HCT116 (cell line): ENCODE measurements around the gene ZYX. TPM values are rescaled to one million over a fixed set of nuclear protein-coding genes. Genes with fewer than 3 reads are reported as not detected.

ENCODE experiments used
- ATAC-seq: fragments of 200-7000 bp; cut with Tn5 transposase; 2 replicates; pipeline ENCODE4 v1.9.1; 2020; ENCODE audit warnings: mild to moderate bottlenecking, moderate library complexity
- BruUV-seq: library from RNA; stranded (reverse); fragments of 400-500 nt; replicated peaks from 2 replicates; lab custom pipeline; 2021; lab: Mats Ljungman, UMichigan
- CTCF ChIA-PET: fragments of 300-600 bp; sonication (Branson Sonifier 250); formaldehyde crosslinking; loops from one replicate; lab custom pipeline; 2021; ENCODE audit warnings: antibody characterized with exemption; lab: Charles Lee
- POLR2A ChIA-PET: fragments of 300-600, 350-600 bp; sonication (Branson Sonifier 250); formaldehyde crosslinking; loops from one replicate; lab custom pipeline; 2021; ENCODE audit warnings: antibody characterized with exemption; lab: Charles Lee
- RAD21 ChIA-PET, 2 experiments: fragments of 300-600 bp; sonication (Branson Sonifier 250); formaldehyde crosslinking; loops; one replicate each; lab custom pipeline; 2023; ENCODE audit warnings: low total read pairs in 2 of 2; ENCODE audit not compliant: uncharacterized antibody in 2 of 2, unreplicated experiment in 2 of 2, low non-redundant PET in 1 of 2; lab: Charles Lee
- DNase-seq: peaks from one replicate; pipeline ENCODE4 v3.0.0-alpha.2; 2010; ENCODE audit warnings: low read depth, low spot score
- H2AFZ ChIP-seq: fragments of 200-600 bp; shearing (Covaris generic), sonication (generic); 2 replicates; pipeline ENCODE4 v1.6.1; 2017; ENCODE audit warnings: low read depth, mixed run types, mixed read lengths, antibody characterized with exemption, low read length; ENCODE audit not compliant: poor library complexity, severe bottlenecking
- H3K27ac ChIP-seq: 2 replicates; pipeline ENCODE4 v1.5.1; 2012; ENCODE audit warnings: low read depth, low read length
- H3K27me3 ChIP-seq: fragments of 200-600 bp; sonication (generic); 2 replicates; pipeline ENCODE4 v1.6.1; 2016; ENCODE audit warnings: mixed run types, low read length, mixed read lengths; ENCODE audit not compliant: insufficient read depth
- H3K36me3 ChIP-seq, 2 experiments: fragments of 200-500 bp in 1 of 2; fragments of 200-600 bp in 1 of 2; sonication (Bioruptor generic) in 1 of 2; sonication (generic) in 1 of 2; 2 replicates each; pipeline versions ENCODE4 v1.5.1 to v1.6.1; 2014 to 2016; ENCODE audit warnings: low read length in 2 of 2, inconsistent platforms in 1 of 2, mixed read lengths in 1 of 2, mixed run types in 1 of 2; ENCODE audit not compliant: insufficient read depth in 2 of 2, control insufficient read depth in 1 of 2
- H3K4me1 ChIP-seq, 2 experiments: fragments of 200-600 bp in 1 of 2; sonication (generic) in 1 of 2; 2 replicates each; pipeline versions ENCODE4 v1.5.1 to v1.6.1; 2012 to 2017; ENCODE audit warnings: low read length in 2 of 2, inconsistent platforms in 1 of 2, mild to moderate bottlenecking in 1 of 2, mixed read lengths in 1 of 2, mixed run types in 1 of 2, moderate library complexity in 1 of 2; ENCODE audit not compliant: insufficient read depth in 2 of 2, control insufficient read depth in 1 of 2
- H3K4me2 ChIP-seq: fragments of 200-600 bp; sonication (generic); 2 replicates; pipeline ENCODE4 v1.6.1; 2017; ENCODE audit warnings: mixed run types, low read length, mixed read lengths
- H3K4me3 ChIP-seq, 2 experiments: fragments of 200-600 bp in 1 of 2; sonication (generic) in 1 of 2; replicated peaks in 1 of 2; 2 replicates each; pipeline ENCODE4 v1.5.1; 2011 to 2016; ENCODE audit warnings: low read length in 2 of 2, control low read depth in 1 of 2, low read depth in 1 of 2, mild to moderate bottlenecking in 1 of 2, mixed read lengths in 1 of 2, mixed run types in 1 of 2
- H3K79me2 ChIP-seq: fragments of 200-600 bp; sonication (generic); 2 replicates; pipeline ENCODE4 v1.6.1; 2017; ENCODE audit warnings: mild to moderate bottlenecking, mixed run types, low read length, moderate library complexity, mixed read lengths; ENCODE audit not compliant: insufficient read depth
- H3K9ac ChIP-seq: fragments of 200-600 bp; sonication (generic); 2 replicates; pipeline ENCODE4 v1.6.1; 2016; ENCODE audit warnings: low read length, mixed read lengths
- H3K9me2 ChIP-seq: fragments of 200-600 bp; sonication (generic), shearing (Covaris generic); 2 replicates; pipeline ENCODE4 v1.6.1; 2017; ENCODE audit warnings: mixed run types, mild to moderate bottlenecking, moderate library complexity; ENCODE audit not compliant: insufficient read depth
- H3K9me3 ChIP-seq, 2 experiments: fragments of 200-500 bp in 1 of 2; fragments of 200-600 bp in 1 of 2; sonication (Bioruptor generic) in 1 of 2; sonication (generic) in 1 of 2; 2 replicates each; pipeline ENCODE4 v1.6.1; 2014 to 2017; ENCODE audit warnings: low read length in 2 of 2, mixed read lengths in 2 of 2, inconsistent platforms in 1 of 2, low read depth in 1 of 2, mild to moderate bottlenecking in 1 of 2, mixed run types in 1 of 2, moderate library complexity in 1 of 2; ENCODE audit not compliant: control insufficient read depth in 1 of 2, insufficient read depth in 1 of 2
- H4K20me1 ChIP-seq: fragments of 200-600 bp; sonication (generic), shearing (Covaris generic); 2 replicates; pipeline ENCODE4 v1.6.1; 2017; ENCODE audit warnings: mixed run types, mild to moderate bottlenecking, moderate library complexity; ENCODE audit not compliant: insufficient read depth
- EZH2phosphoT487 ChIP-seq: fragments of 200-600 bp; IDR thresholded peaks from 2 replicates; pipeline ENCODE4 v1.6.1; 2018; ENCODE audit warnings: antibody characterized with exemption, borderline replicate concordance
- RAD21 ChIP-seq: IDR thresholded peaks from 2 replicates; pipeline ENCODE4 v1.6.1; 2012; ENCODE audit warnings: low read depth, mild to moderate bottlenecking
- SP1 ChIP-seq: IDR thresholded peaks from 2 replicates; pipeline ENCODE4 v1.6.1; 2012; ENCODE audit warnings: low read depth
- TCF7L2 ChIP-seq: IDR thresholded peaks from 2 replicates; pipeline ENCODE4 v1.7.0; 2011; ENCODE audit warnings: borderline replicate concordance, inconsistent platforms; ENCODE audit not compliant: insufficient read depth, insufficient read length; ENCODE audit errors: extremely low read depth
- intact Hi-C: fragments of 100-400 bp; cut with micrococcal nuclease; formaldehyde crosslinking; loops from 2 replicates; pipeline ENCODE4 v1.10.0; 2022
- total RNA-seq: library from RNA; stranded (reverse); gene quantifications from one replicate; pipeline ENCODE4 v1.2.1, GENCODE V29; 2021; ENCODE audit not compliant: unreplicated experiment
- TF ChIP-seq, protein P1 (sequence below): IDR thresholded peaks from 2 replicates; pipeline ENCODE4 v1.6.1; 2012; ENCODE audit warnings: low read depth
- TF ChIP-seq, protein P2 (sequence below), 3 experiments: fragments of 200-600 bp in 1 of 3; sonication (generic) in 1 of 3; IDR thresholded peaks in 2 of 3; conservative IDR thresholded peaks in 1 of 3; 2 replicates each; pipeline ENCODE4 v1.5.1; 2012 to 2017; ENCODE audit warnings: low read depth in 2 of 3, low read length in 2 of 3, antibody characterized with exemption in 1 of 3, borderline replicate concordance in 1 of 3, control low read depth in 1 of 3, mild to moderate bottlenecking in 1 of 3, mixed read lengths in 1 of 3, mixed run types in 1 of 3, moderate library complexity in 1 of 3; ENCODE audit not compliant: insufficient read depth in 1 of 3

Gene ZYX
- total RNA-seq, 1 experiment from 2014 or later: 144 TPM

DNA sequence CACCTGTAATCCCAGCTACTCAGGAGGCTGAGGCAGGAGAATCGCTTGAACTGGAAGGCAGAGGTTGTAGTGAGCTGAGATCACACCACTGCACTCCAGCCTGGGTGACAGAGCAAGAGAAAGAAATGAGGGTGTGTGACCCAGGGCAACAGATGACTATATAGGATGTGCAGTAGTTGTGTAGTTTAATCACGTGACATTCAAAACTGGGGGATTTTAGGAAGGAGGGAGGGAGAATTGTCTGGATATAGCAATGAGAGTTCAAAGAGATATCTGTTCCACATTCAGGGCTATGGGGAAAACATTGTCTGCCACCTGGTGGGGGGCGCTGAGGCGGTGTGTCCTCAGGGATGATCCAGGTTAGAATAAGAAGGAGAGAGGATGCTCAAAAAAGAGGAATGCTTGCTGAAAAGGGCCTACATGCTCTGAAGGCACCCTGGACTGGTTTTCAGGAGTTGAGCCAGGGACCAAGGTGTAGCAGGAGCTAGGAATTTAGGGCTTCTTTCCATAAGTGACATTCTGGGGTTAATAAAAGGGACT, 7.8 kb upstream of the ZYX start:
- Histone ChIP-seq H4K20me1 (no peaks in the 10 kb centered on the region), H3K9me3 (no peaks in the 10 kb centered on the region), H3K27ac (no peak overlapping the region)
- peak; percentile 51 for ATAC-seq
- no peak for TF ChIP-seq SP1
- peak; percentile 62 for TF ChIP-seq RAD21
- TF ChIP-seq, protein P1, sequence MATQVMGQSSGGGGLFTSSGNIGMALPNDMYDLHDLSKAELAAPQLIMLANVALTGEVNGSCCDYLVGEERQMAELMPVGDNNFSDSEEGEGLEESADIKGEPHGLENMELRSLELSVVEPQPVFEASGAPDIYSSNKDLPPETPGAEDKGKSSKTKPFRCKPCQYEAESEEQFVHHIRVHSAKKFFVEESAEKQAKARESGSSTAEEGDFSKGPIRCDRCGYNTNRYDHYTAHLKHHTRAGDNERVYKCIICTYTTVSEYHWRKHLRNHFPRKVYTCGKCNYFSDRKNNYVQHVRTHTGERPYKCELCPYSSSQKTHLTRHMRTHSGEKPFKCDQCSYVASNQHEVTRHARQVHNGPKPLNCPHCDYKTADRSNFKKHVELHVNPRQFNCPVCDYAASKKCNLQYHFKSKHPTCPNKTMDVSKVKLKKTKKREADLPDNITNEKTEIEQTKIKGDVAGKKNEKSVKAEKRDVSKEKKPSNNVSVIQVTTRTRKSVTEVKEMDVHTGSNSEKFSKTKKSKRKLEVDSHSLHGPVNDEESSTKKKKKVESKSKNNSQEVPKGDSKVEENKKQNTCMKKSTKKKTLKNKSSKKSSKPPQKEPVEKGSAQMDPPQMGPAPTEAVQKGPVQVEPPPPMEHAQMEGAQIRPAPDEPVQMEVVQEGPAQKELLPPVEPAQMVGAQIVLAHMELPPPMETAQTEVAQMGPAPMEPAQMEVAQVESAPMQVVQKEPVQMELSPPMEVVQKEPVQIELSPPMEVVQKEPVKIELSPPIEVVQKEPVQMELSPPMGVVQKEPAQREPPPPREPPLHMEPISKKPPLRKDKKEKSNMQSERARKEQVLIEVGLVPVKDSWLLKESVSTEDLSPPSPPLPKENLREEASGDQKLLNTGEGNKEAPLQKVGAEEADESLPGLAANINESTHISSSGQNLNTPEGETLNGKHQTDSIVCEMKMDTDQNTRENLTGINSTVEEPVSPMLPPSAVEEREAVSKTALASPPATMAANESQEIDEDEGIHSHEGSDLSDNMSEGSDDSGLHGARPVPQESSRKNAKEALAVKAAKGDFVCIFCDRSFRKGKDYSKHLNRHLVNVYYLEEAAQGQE: no peak
- TF ChIP-seq EZH2phosphoT487: no peak
- no peak for TF ChIP-seq TCF7L2
- TF ChIP-seq, protein P2, sequence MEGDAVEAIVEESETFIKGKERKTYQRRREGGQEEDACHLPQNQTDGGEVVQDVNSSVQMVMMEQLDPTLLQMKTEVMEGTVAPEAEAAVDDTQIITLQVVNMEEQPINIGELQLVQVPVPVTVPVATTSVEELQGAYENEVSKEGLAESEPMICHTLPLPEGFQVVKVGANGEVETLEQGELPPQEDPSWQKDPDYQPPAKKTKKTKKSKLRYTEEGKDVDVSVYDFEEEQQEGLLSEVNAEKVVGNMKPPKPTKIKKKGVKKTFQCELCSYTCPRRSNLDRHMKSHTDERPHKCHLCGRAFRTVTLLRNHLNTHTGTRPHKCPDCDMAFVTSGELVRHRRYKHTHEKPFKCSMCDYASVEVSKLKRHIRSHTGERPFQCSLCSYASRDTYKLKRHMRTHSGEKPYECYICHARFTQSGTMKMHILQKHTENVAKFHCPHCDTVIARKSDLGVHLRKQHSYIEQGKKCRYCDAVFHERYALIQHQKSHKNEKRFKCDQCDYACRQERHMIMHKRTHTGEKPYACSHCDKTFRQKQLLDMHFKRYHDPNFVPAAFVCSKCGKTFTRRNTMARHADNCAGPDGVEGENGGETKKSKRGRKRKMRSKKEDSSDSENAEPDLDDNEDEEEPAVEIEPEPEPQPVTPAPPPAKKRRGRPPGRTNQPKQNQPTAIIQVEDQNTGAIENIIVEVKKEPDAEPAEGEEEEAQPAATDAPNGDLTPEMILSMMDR (IDR thresholded peaks at IDR 0.05 in 2 of 3, conservative IDR thresholded peaks at IDR 0.05 in 1 of 3; ENCODE audit: borderline replicate concordance in 1 of 3, insufficient read depth in 1 of 3, low read depth in 2 of 3, low read length in 2 of 3): peak; percentile 26 to 43 (median 36); a peak in 4 of 6 replicates
- TF ChIP-seq, all 23 proteins: peak for 2
- ChIA-PET RAD21 (interaction anchor here in 1 of 2 experiments (1.0 kb wide), 1 partner anchor 51 kb away, joined by 3 read pairs; no protein-coding TSS in a partner anchor), CTCF (interaction anchor here (0.8 to 1.5 kb wide), 3 partner anchors 28 to 133 kb away, joined by 3 to 4 read pairs (median 3); partner anchors contain the start of gene EPHA1), POLR2A (no interaction called here)
- no TSS peak for BruUV-seq
- no peak overlapping the region for H3K4me3 ChIP-seq
- no peaks in the 10 kb centered on the region for H3K79me2 ChIP-seq
- H3K4me2 ChIP-seq: no peak overlapping the region
- no peaks in the 10 kb centered on the region for H3K9me2 ChIP-seq
- no peak overlapping the region for H2AFZ ChIP-seq
- H3K4me1 ChIP-seq: peaks cover 2 to 42% of the 10 kb centered on the region in 2 experiments
- H3K9ac ChIP-seq: no peak overlapping the region
- DNase-seq: no peak
- intact Hi-C loops: loop anchor here (2.0 kb wide), 1 partner anchor 53 kb away; no protein-coding TSS in a partner anchor
- H3K36me3 ChIP-seq: no peaks in the 10 kb centered on the region
- no peaks in the 10 kb centered on the region for H3K27me3 ChIP-seq
